DOHH2 (cell line): ENCODE results near the gene ENGASE.

Experiments used
- CTCF ChIP-seq: fragments of 200-600 bp; sonication (generic); IDR thresholded peaks from one replicate; pipeline ENCODE4 v1.5.1; 2014; ENCODE audit warnings: antibody characterized with exemption, mild to moderate bottlenecking, low read depth, low read length; ENCODE audit not compliant: poor library complexity, severe bottlenecking
- EZH2phosphoT487 ChIP-seq: fragments of 200-600 bp; sonication (generic); IDR thresholded peaks from 2 replicates; pipeline ENCODE4 v1.6.1; 2017; ENCODE audit warnings: borderline replicate concordance, mild to moderate bottlenecking, antibody characterized with exemption, low read length, moderate library complexity, mixed read lengths

GRCh38 chr17:79132271-79133064 lies 57.8 kb downstream of the ENGASE start:
- no peak for TF ChIP-seq CTCF
- TF ChIP-seq EZH2phosphoT487, result no peak
